Measurements from ENCODE around the gene UVRAG. TPM values are rescaled to one million over a fixed set of nuclear protein-coding genes. Genes with fewer than 3 reads are reported as not detected.

Gene UVRAG
- total and polyA plus RNA-seq, 2 experiments from 2014 or later = 21.6 to 34.0 TPM

DNA sequence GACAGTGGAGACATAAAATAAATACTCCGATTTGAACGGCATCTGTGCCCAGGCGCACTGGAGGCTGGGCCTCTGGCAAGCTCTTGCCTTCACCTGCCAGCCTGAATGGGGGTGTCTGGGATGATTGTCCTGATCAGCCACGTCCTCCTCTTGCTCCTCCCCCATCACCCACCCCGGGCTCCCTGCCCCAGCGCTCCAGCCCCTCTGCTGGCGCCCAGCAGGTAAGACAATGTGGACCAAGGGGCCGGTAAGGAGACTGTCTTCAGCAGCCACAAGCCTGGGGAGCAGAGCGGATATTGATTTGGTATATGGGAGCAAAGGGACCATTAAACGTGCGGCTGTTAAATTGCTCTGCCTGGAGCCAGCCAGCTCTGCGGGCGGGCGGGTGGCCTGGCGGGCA, 366.4 kb downstream of the UVRAG start:
- TF ChIP-seq, protein P1, sequence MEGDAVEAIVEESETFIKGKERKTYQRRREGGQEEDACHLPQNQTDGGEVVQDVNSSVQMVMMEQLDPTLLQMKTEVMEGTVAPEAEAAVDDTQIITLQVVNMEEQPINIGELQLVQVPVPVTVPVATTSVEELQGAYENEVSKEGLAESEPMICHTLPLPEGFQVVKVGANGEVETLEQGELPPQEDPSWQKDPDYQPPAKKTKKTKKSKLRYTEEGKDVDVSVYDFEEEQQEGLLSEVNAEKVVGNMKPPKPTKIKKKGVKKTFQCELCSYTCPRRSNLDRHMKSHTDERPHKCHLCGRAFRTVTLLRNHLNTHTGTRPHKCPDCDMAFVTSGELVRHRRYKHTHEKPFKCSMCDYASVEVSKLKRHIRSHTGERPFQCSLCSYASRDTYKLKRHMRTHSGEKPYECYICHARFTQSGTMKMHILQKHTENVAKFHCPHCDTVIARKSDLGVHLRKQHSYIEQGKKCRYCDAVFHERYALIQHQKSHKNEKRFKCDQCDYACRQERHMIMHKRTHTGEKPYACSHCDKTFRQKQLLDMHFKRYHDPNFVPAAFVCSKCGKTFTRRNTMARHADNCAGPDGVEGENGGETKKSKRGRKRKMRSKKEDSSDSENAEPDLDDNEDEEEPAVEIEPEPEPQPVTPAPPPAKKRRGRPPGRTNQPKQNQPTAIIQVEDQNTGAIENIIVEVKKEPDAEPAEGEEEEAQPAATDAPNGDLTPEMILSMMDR (IDR thresholded peaks at IDR 0.05; ENCODE audit: low read depth, low read length) = no peak
- Histone ChIP-seq H3K27ac (no peak overlapping the region), H3K27me3 (no peaks in the 10 kb centered on the region), H3K4me1 (ENCODE audit: low read depth) (peaks cover 24% of the 10 kb centered on the region), H3K4me3 (no peak overlapping the region), H3K36me3 (no peaks in the 10 kb centered on the region), H3K9me3 (ENCODE audit: low read depth) (no peaks in the 10 kb centered on the region)
- DNase-seq (ENCODE audit: low read depth in 1 of 2, low spot score in 1 of 2) = no peak

DNA sequence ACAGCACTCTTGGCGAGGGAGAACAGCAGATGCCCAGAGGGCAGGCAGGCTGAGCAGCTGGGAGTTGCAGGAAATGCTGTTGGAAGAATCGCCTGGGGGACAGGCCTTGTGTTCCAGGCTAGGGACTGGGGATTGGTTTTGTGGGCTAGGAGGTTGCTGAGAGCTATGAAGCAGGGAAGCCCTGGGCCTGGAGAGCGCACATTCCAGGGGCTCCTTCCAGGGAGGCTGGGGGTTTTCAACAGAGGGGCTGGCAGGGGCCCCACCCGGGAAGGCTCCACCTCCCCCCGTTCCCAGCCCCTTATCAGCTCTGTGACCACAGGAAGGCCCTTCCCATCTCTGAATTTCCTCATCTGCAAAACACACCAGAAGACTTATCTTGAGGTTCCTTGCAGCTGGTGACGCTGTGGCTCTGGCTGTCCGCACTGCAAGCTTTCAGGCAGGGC, 369.6 kb downstream of the UVRAG start:
- H3K27me3 ChIP-seq = no peaks in the 10 kb centered on the region
- DNase-seq (ENCODE audit: low read depth in 1 of 2, low spot score in 1 of 2) = peak in 1 of 2 donors; percentile 83
- TF ChIP-seq, protein P1 (IDR thresholded peaks at IDR 0.05; ENCODE audit: low read depth, low read length) = no peak
- H3K4me3 ChIP-seq = no peak overlapping the region
- no peaks in the 10 kb centered on the region for H3K36me3 ChIP-seq
- H3K9me3 ChIP-seq (ENCODE audit: low read depth) = no peaks in the 10 kb centered on the region
- peak overlapping the region; percentile 52 for H3K27ac ChIP-seq
- H3K4me1 ChIP-seq (ENCODE audit: low read depth) = peaks cover 31% of the 10 kb centered on the region

DNA sequence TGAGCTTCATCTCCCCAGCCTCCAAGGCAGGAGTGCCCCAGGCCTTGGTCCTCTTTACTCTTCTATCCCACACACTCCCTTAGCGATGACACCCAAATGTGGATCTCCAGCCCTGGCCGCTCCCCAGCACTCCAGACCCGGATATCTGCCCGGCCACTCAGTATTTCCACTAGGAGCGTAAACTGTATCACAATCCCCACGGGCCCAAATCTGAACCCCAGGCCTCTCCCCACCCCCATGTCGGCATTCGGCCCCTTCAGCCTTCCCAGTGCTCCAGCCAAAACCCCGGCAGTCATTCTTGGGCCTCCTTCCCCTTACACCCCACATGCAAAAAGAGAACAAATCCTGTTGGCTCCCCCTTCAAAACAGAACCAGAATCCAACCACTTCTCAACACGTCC, 370.5 kb downstream of the UVRAG start:
- DNase-seq (ENCODE audit: low read depth in 1 of 2, low spot score in 1 of 2) = no peak
- Histone ChIP-seq H3K27ac (peak overlapping the region; percentile 52), H3K4me3 (no peak overlapping the region), H3K27me3 (no peaks in the 10 kb centered on the region), H3K9me3 (ENCODE audit: low read depth) (no peaks in the 10 kb centered on the region), H3K36me3 (no peaks in the 10 kb centered on the region), H3K4me1 (ENCODE audit: low read depth) (peaks cover 31% of the 10 kb centered on the region)
- TF ChIP-seq, protein P1 (IDR thresholded peaks at IDR 0.05; ENCODE audit: low read depth, low read length) = no peak

DNA sequence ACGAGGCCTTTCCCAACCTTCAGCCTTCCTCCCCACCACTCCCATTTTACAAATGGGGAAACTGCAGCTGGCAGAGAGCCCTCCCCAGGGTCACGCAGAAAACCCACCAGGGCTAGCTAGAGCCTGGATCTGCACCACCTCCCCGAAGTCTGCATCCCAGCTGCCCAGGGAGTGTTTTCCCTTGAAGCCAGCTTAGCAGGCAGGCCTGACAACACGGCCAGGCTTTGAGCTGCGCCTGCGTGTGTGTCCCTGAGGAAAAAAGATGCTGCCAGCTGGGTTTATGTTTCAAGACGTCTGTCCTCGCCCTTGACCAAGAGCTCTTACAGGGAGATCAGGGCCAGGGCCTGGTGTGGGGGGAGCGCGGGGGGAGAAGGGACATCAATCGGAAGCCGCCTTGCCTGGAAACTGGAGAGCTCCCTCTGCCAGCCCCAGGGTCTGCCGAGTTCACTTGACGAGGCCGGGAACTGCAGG, 371.0 kb downstream of the UVRAG start:
- Histone ChIP-seq H3K9me3 (ENCODE audit: low read depth) (no peaks in the 10 kb centered on the region), H3K4me3 (no peak overlapping the region), H3K36me3 (peaks cover under 1% of the 10 kb centered on the region), H3K4me1 (ENCODE audit: low read depth) (peaks cover 31% of the 10 kb centered on the region), H3K27me3 (no peaks in the 10 kb centered on the region), H3K27ac (peak overlapping the region; percentile 52)
- TF ChIP-seq, protein P1 (IDR thresholded peaks at IDR 0.05; ENCODE audit: low read depth, low read length) = no peak
- peak; percentile 49 to 74 for DNase-seq (ENCODE audit: low read depth in 1 of 2, low spot score in 1 of 2)

DNA sequence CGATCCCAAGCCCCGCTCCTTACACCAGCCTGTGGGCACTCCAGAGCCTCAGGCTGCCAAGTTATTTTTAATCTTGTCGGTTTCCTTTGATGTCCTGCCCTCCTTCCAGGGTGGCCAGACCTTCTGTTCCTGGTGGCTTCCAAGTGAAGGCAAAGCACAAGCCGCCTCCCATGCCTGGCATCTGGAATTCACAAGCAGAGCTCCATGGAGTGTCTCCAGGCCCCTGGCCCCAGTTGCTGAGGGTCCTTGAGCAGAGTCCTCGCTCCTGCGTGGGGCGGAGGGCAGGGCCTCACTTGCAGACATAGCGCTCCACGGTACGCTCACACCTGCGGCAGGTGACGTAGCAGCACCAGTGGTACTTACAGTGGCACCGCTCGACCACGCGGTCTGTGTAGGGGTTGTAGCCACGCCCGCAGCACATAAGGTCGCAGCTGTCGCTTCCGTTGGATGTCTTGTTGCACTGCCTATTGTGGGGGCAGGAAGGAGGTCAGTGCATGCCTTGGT, 371.8 kb downstream of the UVRAG start:
- peak in 1 of 2 donors; percentile 36 for DNase-seq (ENCODE audit: low read depth in 1 of 2, low spot score in 1 of 2)
- no peaks in the 10 kb centered on the region for H3K9me3 ChIP-seq (ENCODE audit: low read depth)
- no peak overlapping the region for H3K4me3 ChIP-seq
- H3K4me1 ChIP-seq (ENCODE audit: low read depth) = peaks cover 31% of the 10 kb centered on the region
- peaks cover 7% of the 10 kb centered on the region for H3K36me3 ChIP-seq
- TF ChIP-seq, protein P1 (IDR thresholded peaks at IDR 0.05; ENCODE audit: low read depth, low read length) = no peak
- peak overlapping the region; percentile 61 for H3K27ac ChIP-seq
- H3K27me3 ChIP-seq = no peaks in the 10 kb centered on the region

All from cardiac muscle cell (in vitro differentiated cells and primary cell).